NCI-H2171 (cell line): Measurements from ENCODE around the gene CD59.

Experiments used
- DNase-seq: peaks from one replicate; lab custom pipeline; 2025; lab: John Stamatoyannopoulos, UW

The CD59 gene

GRCh38 chr11:33736148-33736812 is at the start of gene CD59:
CD59 (minus strand) TSS chr11:33736423; CDS start chr11:33722445, 13,978 bp downstream.
- peak; percentile 98 for DNase-seq

GRCh38 chr11:33785609-33786008 is 49.4 kb upstream of the CD59 start:
- DNase-seq, result no peak

- DNase-seq, result no peak
Observed at GRCh38 chr11:33779849-33780528, 43.8 kb upstream of the CD59 start.

- peak; percentile 44 for DNase-seq
Observed at GRCh38 chr11:33778675-33779074, 42.5 kb upstream of the CD59 start.

GRCh38 chr11:33777906-33778305 is 41.7 kb upstream of the CD59 start:
- DNase-seq, result no peak

GRCh38 chr11:33775832-33776470 is 39.7 kb upstream of the CD59 start:
- DNase-seq, result no peak

GRCh38 chr11:33775467-33775807 is 39.2 kb upstream of the CD59 start:
- no peak for DNase-seq

- peak; percentile 57 for DNase-seq
Observed at GRCh38 chr11:33774736-33775466, 38.7 kb upstream of the CD59 start.

- DNase-seq, result peak; percentile 99
Observed at GRCh38 chr11:33773987-33774735, 37.9 kb upstream of the CD59 start, which contains the start of gene FBXO3. FBXO3 (minus strand) TSS chr11:33774520; CDS start chr11:33774497, 23 bp downstream.

GRCh38 chr11:33773404-33773986 is 37.3 kb upstream of the CD59 start:
- DNase-seq, result no peak

- DNase-seq, result no peak
Observed at GRCh38 chr11:33772870-33773269, 36.6 kb upstream of the CD59 start.

GRCh38 chr11:33772300-33772699 is 36.1 kb upstream of the CD59 start:
- no peak for DNase-seq

GRCh38 chr11:33770236-33770635 is 34.0 kb upstream of the CD59 start:
- no peak for DNase-seq

- no peak for DNase-seq
Observed at GRCh38 chr11:33769542-33769941, 33.3 kb upstream of the CD59 start.

GRCh38 chr11:33767624-33768023 is 31.4 kb upstream of the CD59 start:
- DNase-seq, result no peak

GRCh38 chr11:33766085-33766484 is 29.9 kb upstream of the CD59 start:
- DNase-seq, result no peak

- DNase-seq, result no peak
Observed at GRCh38 chr11:33761471-33761870, 25.2 kb upstream of the CD59 start.

GRCh38 chr11:33753304-33753967 is 17.2 kb upstream of the CD59 start:
- DNase-seq, result no peak

- DNase-seq, result no peak
Observed at GRCh38 chr11:33751878-33752277, 15.7 kb upstream of the CD59 start.

- no peak for DNase-seq
Observed at GRCh38 chr11:33747979-33748378, 11.8 kb upstream of the CD59 start.

- no peak for DNase-seq
Observed at GRCh38 chr11:33743291-33743690, 7.1 kb upstream of the CD59 start.
